ENCODE results near the gene DRC1. TPM values are rescaled to one million over a fixed set of nuclear protein-coding genes. Genes with fewer than 3 reads are reported as not detected.
A peak's percentile ranks its signal among the peaks of the same experiment; 100 is the strongest.

DRC1 gene
- total and polyA plus RNA-seq, 2 of the 4 experiments (the other 2 are of a cell fraction): 0.18 TPM; not detected in 1

- BruUV-seq (replicated peaks): no TSS peak
- in situ Hi-C loops (cut with MboI; ENCODE audit: low sequenced_read_pairs): no loop called here
- H2BK5ac ChIP-seq (ENCODE audit: low read depth, low read length, poor library complexity, severe bottlenecking): no peak overlapping the region
- no peak overlapping the region for H2AK9ac ChIP-seq (replicated peaks; ENCODE audit: low read depth, low read length, poor library complexity)
- H3K36me3 ChIP-seq (ENCODE audit: control insufficient read depth, insufficient read depth, low read length): no peaks in the 10 kb centered on the region
- no peaks in the 10 kb centered on the region for H3K79me1 ChIP-seq (ENCODE audit: low read depth in 1 of 2, low read length in 2 of 2)
- no peaks in the 10 kb centered on the region for H3K4me1 ChIP-seq (ENCODE audit: control insufficient read depth, insufficient read depth, low read length)
- H3K18ac ChIP-seq (ENCODE audit: low read depth, low read length): no peak overlapping the region
- no peak overlapping the region for H4K5ac ChIP-seq (ENCODE audit: low read depth, low read length)
- no peaks in the 10 kb centered on the region for H4K20me1 ChIP-seq (ENCODE audit: insufficient read depth, low read length)
- no peaks in the 10 kb centered on the region for H3K9me3 ChIP-seq (ENCODE audit: control insufficient read depth, insufficient read depth, low read length)
- no peak overlapping the region for H3K27ac ChIP-seq (ENCODE audit: insufficient read depth, low read length)
- no peak overlapping the region for H3K4ac ChIP-seq (ENCODE audit: low read depth, low read length)
- no peak overlapping the region for H2BK20ac ChIP-seq (ENCODE audit: low read depth, low read length)
- peaks cover 24% of the 10 kb centered on the region; the same call in 1 of the 2 replicates for H3K27me3 ChIP-seq (ENCODE audit: control insufficient read depth, insufficient read depth, low read length)
- H3K4me2 ChIP-seq (ENCODE audit: low read depth, low read length): no peak overlapping the region
- peaks cover 6% of the 10 kb centered on the region for H3K9me1 ChIP-seq (ENCODE audit: insufficient read depth, low read length)
- H4K91ac ChIP-seq (ENCODE audit: insufficient read depth, low read depth, low read length): no peak overlapping the region
- peak overlapping the region; percentile 58 for H2AFZ ChIP-seq (replicated peaks; ENCODE audit: low read length, poor library complexity)
- no peak overlapping the region for H3K14ac ChIP-seq (replicated peaks; ENCODE audit: low read depth, low read length)
- ChIA-PET POLR2A (ENCODE audit: unreplicated experiment) (no interaction called here), CTCF (no interaction called here)
- intact Hi-C loops (cut with micrococcal nuclease): loop anchor here (5.0 kb wide), 1 partner anchor 234 kb away; no protein-coding TSS in a partner anchor
- no peak overlapping the region for H4K8ac ChIP-seq (ENCODE audit: low read depth in 2 of 2, low read length in 2 of 2)
- no peak overlapping the region for H2BK15ac ChIP-seq (ENCODE audit: low read depth, low read length)
- no peak overlapping the region for H3K4me3 ChIP-seq (ENCODE audit: insufficient read depth, low read depth, low read length)
- TF ChIP-seq RFX5 (IDR thresholded peaks at IDR 0.05; ENCODE audit: low read depth, low read length): no peak
- no peak for TF ChIP-seq MAZ (IDR thresholded peaks at IDR 0.05; ENCODE audit: borderline replicate concordance, low read depth, low read length)
- TF ChIP-seq, protein P1, sequence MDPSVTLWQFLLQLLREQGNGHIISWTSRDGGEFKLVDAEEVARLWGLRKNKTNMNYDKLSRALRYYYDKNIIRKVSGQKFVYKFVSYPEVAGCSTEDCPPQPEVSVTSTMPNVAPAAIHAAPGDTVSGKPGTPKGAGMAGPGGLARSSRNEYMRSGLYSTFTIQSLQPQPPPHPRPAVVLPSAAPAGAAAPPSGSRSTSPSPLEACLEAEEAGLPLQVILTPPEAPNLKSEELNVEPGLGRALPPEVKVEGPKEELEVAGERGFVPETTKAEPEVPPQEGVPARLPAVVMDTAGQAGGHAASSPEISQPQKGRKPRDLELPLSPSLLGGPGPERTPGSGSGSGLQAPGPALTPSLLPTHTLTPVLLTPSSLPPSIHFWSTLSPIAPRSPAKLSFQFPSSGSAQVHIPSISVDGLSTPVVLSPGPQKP (IDR thresholded peaks at IDR 0.05; ENCODE audit: borderline replicate concordance, low read depth, low read length): no peak
- no peak for DNase-seq
- ATAC-seq (ENCODE audit: low read depth): no peak
- WGBS, 2 experiments (ENCODE audit: extremely low coverage in 2 of 2, insufficient read length in 1 of 2): 100% methylated on average over 1 of the region's 11 CpGs; no CpG with 5 or more reads in 1 of the 2 experiments
- H3K56ac ChIP-seq (ENCODE audit: extremely low read depth, insufficient read depth, low read length): no peak overlapping the region
- H2BK120ac ChIP-seq (ENCODE audit: low read depth, low read length): no peak overlapping the region
- no peak overlapping the region for H2AK5ac ChIP-seq (ENCODE audit: low read depth, low read length)
- H3K9ac ChIP-seq (ENCODE audit: low read depth, low read length): no peak overlapping the region
- H3K23ac ChIP-seq (ENCODE audit: low read depth, low read length): no peak overlapping the region
- dilution Hi-C loops (cut with HindIII; ENCODE audit: low sequenced_read_pairs, unreplicated experiment): no loop called here
Measured at GRCh38 chr2:26483027-26483326, 81.3 kb downstream of the DRC1 start.
